Neutrophil (primary cell): ENCODE data around the gene SEC14L1.
"Not testable (repeated sequence)": the region's sequence is repeated elsewhere in the genome, so short reads cannot be mapped to it uniquely, and the experiment has no call there.

Source experiments
- H3K27ac ChIP-seq: fragments of 200-600 bp; sonication (generic); 2 replicates; pipeline ENCODE4 v1.5.1; 2016; ENCODE audit warnings: mild to moderate bottlenecking, moderate library complexity
- H3K27me3 ChIP-seq: fragments of 200-600 bp; sonication (generic); 2 replicates; pipeline ENCODE4 v1.6.0; 2016; ENCODE audit warnings: mild to moderate bottlenecking
- H3K36me3 ChIP-seq: fragments of 200-600 bp; sonication (generic); 2 replicates; pipeline ENCODE4 v1.5.1; 2017
- H3K4me1 ChIP-seq, 2 experiments: fragments of 200-600 bp in 1 of 2; sonication (generic) in 1 of 2; 1 replicate in 1 of 2; 2 replicates in 1 of 2; pipeline versions ENCODE4 v1.5.1 to v1.6.1; 2013 to 2016; ENCODE audit warnings: low read depth in 1 of 2, low read length in 1 of 2, mild to moderate bottlenecking in 1 of 2, moderate library complexity in 1 of 2; ENCODE audit not compliant: control insufficient read depth in 1 of 2, insufficient read depth in 1 of 2
- H3K4me3 ChIP-seq, 2 experiments: fragments of 200-600 bp in 1 of 2; sonication (generic) in 1 of 2; 1 replicate in 1 of 2; 2 replicates in 1 of 2; pipeline ENCODE4 v1.5.1; 2013 to 2016; ENCODE audit warnings: low read depth in 1 of 2, low read length in 1 of 2, mild to moderate bottlenecking in 1 of 2, moderate library complexity in 1 of 2
- H3K9me3 ChIP-seq: fragments of 200-600 bp; sonication (generic); 2 replicates; pipeline ENCODE4 v1.5.1; 2016
- CTCF ChIP-seq: fragments of 200-600 bp; sonication (generic); IDR thresholded peaks from 2 replicates; pipeline ENCODE4 v1.5.1; 2016; ENCODE audit warnings: antibody characterized with exemption

The SEC14L1 gene

GRCh38 chr17:77153999-77154586 is 13.3 kb downstream of the SEC14L1 start:
- Histone ChIP-seq H3K4me3 (no peak overlapping the region), H3K36me3 (peaks cover 78% of the 10 kb centered on the region), H3K27ac (peak overlapping the region; percentile 42), H3K9me3 (no peaks in the 10 kb centered on the region), H3K4me1 (peaks cover 20 to 56% of the 10 kb centered on the region in 2 experiments), H3K27me3 (no peaks in the 10 kb centered on the region)
- TF ChIP-seq CTCF = no peak

GRCh38 chr17:77155125-77155524 is 14.4 kb downstream of the SEC14L1 start:
- H3K4me3 ChIP-seq = no peak overlapping the region
- H3K36me3 ChIP-seq = peaks cover 68% of the 10 kb centered on the region
- no peak for TF ChIP-seq CTCF
- H3K9me3 ChIP-seq = no peaks in the 10 kb centered on the region
- peaks cover 18 to 56% of the 10 kb centered on the region in 2 experiments for H3K4me1 ChIP-seq
- no peaks in the 10 kb centered on the region for H3K27me3 ChIP-seq
- H3K27ac ChIP-seq = peak overlapping the region; percentile 35

- H3K27ac ChIP-seq = peak overlapping the region; percentile 2
- H3K4me1 ChIP-seq = peaks cover 30 to 70% of the 10 kb centered on the region in 2 experiments
- H3K9me3 ChIP-seq, H3K4me3 ChIP-seq, H3K27me3 ChIP-seq: not testable (repeated sequence)
- peaks cover 56% of the 10 kb centered on the region for H3K36me3 ChIP-seq
Measured at GRCh38 chr17:77157766-77158165, 17.0 kb downstream of the SEC14L1 start.

GRCh38 chr17:77160091-77160874 is 19.5 kb downstream of the SEC14L1 start:
- Histone ChIP-seq H3K36me3 (peaks cover 59% of the 10 kb centered on the region), H3K9me3 (no peaks in the 10 kb centered on the region)
- TF ChIP-seq CTCF = no peak

GRCh38 chr17:77160875-77161530 is 20.2 kb downstream of the SEC14L1 start:
- Histone ChIP-seq H3K4me3 (no peak overlapping the region), H3K27ac (peak overlapping the region; percentile 42)
- no peak for TF ChIP-seq CTCF

More at GRCh38 chr17:77160091-77160874, 19.5 kb downstream of the SEC14L1 start:
- peak overlapping the region; percentile 42 for H3K27ac ChIP-seq
- H3K27me3 ChIP-seq = no peaks in the 10 kb centered on the region
- H3K4me3 ChIP-seq = no peak overlapping the region
- H3K4me1 ChIP-seq = peaks cover 40 to 73% of the 10 kb centered on the region in 2 experiments

More at GRCh38 chr17:77160875-77161530, 20.2 kb downstream of the SEC14L1 start:
- Histone ChIP-seq H3K9me3 (no peaks in the 10 kb centered on the region), H3K27me3 (no peaks in the 10 kb centered on the region), H3K4me1 (peaks cover 47 to 75% of the 10 kb centered on the region in 2 experiments), H3K36me3 (peaks cover 55% of the 10 kb centered on the region)
